HEK293 (cell line): ENCODE data around the gene UBE2E1.

Experiments used
- CTCF ChIA-PET: fragments of 350-600 bp; formaldehyde crosslinking; extraction: SDS; loops from one replicate; lab custom pipeline; 2021; ENCODE audit warnings: antibody characterized with exemption; lab: Yijun Ruan, JAX
- POLR2A ChIA-PET: fragments of 300-600 bp; formaldehyde crosslinking; extraction: SDS; loops from one replicate; lab custom pipeline; 2020; ENCODE audit warnings: antibody characterized with exemption, inconsistent platforms; lab: Yijun Ruan, JAX
- H3K27ac ChIP-seq: fragments of 200-500 bp; sonication (Bioruptor generic); 2 replicates; pipeline ENCODE4 v1.5.1; 2014; ENCODE audit warnings: low read depth, low read length, control low read depth, inconsistent platforms; ENCODE audit errors: extremely low read depth
- H3K36me3 ChIP-seq, 2 experiments: fragments of 200-500 bp in 1 of 2; sonication (Bioruptor generic) in 1 of 2; 1 replicate in 1 of 2; 2 replicates in 1 of 2; pipeline ENCODE4 v1.5.1; 2014 to 2017; ENCODE audit warnings: inconsistent platforms in 2 of 2, low read length in 2 of 2; ENCODE audit not compliant: control insufficient read depth in 2 of 2, insufficient read depth in 1 of 2
- H3K4me1 ChIP-seq: fragments of 200-500 bp; sonication (Bioruptor generic); 2 replicates; pipeline ENCODE4 v1.5.1; 2014; ENCODE audit warnings: mild to moderate bottlenecking, low read length, inconsistent platforms; ENCODE audit not compliant: control insufficient read depth, insufficient read depth
- H3K4me3 ChIP-seq: 2 replicates; pipeline ENCODE4 v1.5.1; 2011; ENCODE audit warnings: low read depth, mild to moderate bottlenecking, control low read depth, low read length, moderate library complexity
- H3K9me3 ChIP-seq: fragments of 200-500 bp; sonication (Bioruptor generic); 2 replicates; pipeline ENCODE4 v1.5.1; 2014; ENCODE audit warnings: low read depth, low read length, inconsistent platforms; ENCODE audit not compliant: control insufficient read depth, insufficient read depth
- KLF7 ChIP-seq: fragments of 450-650 bp; formaldehyde crosslinking; IDR thresholded peaks from 2 replicates; pipeline ENCODE4 v1.5.1; 2016; ENCODE audit warnings: missing biosample characterization, missing genetic modification characterization, borderline replicate concordance
- PRDM1 ChIP-seq: fragments of 450-650 bp; formaldehyde crosslinking; IDR thresholded peaks from 2 replicates; pipeline ENCODE4; 2016; ENCODE audit warnings: missing biosample characterization, missing genetic modification characterization
- ZBTB20 ChIP-seq: fragments of 450-650 bp; formaldehyde crosslinking; IDR thresholded peaks from 2 replicates; pipeline ENCODE4 v1.5.1; 2016; ENCODE audit warnings: missing biosample characterization, missing genetic modification characterization
- ZFP41 ChIP-seq: fragments of 450-650 bp; formaldehyde crosslinking; IDR thresholded peaks from 2 replicates; pipeline ENCODE4 v1.5.1; 2016; ENCODE audit warnings: missing biosample characterization, missing genetic modification characterization, borderline replicate concordance
- ZNF157 ChIP-seq: fragments of 450-650 bp; formaldehyde crosslinking; IDR thresholded peaks from 2 replicates; pipeline ENCODE4 v1.5.1; 2016; ENCODE audit warnings: missing biosample characterization, missing genetic modification characterization
- ZNF19 ChIP-seq: fragments of 450-650 bp; formaldehyde crosslinking; IDR thresholded peaks from 2 replicates; pipeline ENCODE4; 2016; ENCODE audit warnings: missing biosample characterization, missing genetic modification characterization, low read depth
- ZNF248 ChIP-seq: fragments of 450-650 bp; formaldehyde crosslinking; IDR thresholded peaks from 2 replicates; pipeline ENCODE4 v1.5.1; 2017; ENCODE audit warnings: missing biosample characterization, missing genetic modification characterization
- ZNF354C ChIP-seq: fragments of 450-650 bp; formaldehyde crosslinking; IDR thresholded peaks from 2 replicates; pipeline ENCODE4 v1.5.1; 2016; ENCODE audit warnings: missing biosample characterization, missing genetic modification characterization, low read depth, borderline replicate concordance
- ZNF366 ChIP-seq: fragments of 450-650 bp; formaldehyde crosslinking; conservative IDR thresholded peaks from 2 replicates; pipeline ENCODE4 v1.5.1; 2016; ENCODE audit warnings: missing biosample characterization, missing genetic modification characterization
- ZNF37A ChIP-seq: fragments of 450-650 bp; IDR thresholded peaks from 2 replicates; pipeline ENCODE4 v1.5.1; 2018; ENCODE audit warnings: missing biosample characterization, missing genetic modification characterization
- ZNF391 ChIP-seq: fragments of 450-650 bp; formaldehyde crosslinking; IDR thresholded peaks from 2 replicates; pipeline ENCODE4 v1.5.1; 2016; ENCODE audit warnings: low read depth, missing biosample characterization, missing genetic modification characterization, borderline replicate concordance
- ZNF600 ChIP-seq: fragments of 450-650 bp; formaldehyde crosslinking; IDR thresholded peaks from 2 replicates; pipeline ENCODE4 v1.5.1; 2016; ENCODE audit warnings: missing biosample characterization, missing genetic modification characterization
- TF ChIP-seq, protein P1 (sequence below): fragments of 450-650 bp; formaldehyde crosslinking; IDR thresholded peaks from 2 replicates; pipeline ENCODE4 v1.5.1; 2016; ENCODE audit warnings: missing biosample characterization, missing genetic modification characterization
- TF ChIP-seq, protein P2 (sequence below): fragments of 450-650 bp; formaldehyde crosslinking; IDR thresholded peaks from 2 replicates; pipeline ENCODE4 v1.5.1; 2016; ENCODE audit warnings: missing biosample characterization, missing genetic modification characterization, borderline replicate concordance
- TF ChIP-seq, protein P3 (sequence below): fragments of 450-650 bp; formaldehyde crosslinking; IDR thresholded peaks from 2 replicates; pipeline ENCODE4 v1.5.1; 2016; ENCODE audit warnings: missing biosample characterization, missing genetic modification characterization
- TF ChIP-seq, protein P4 (sequence below): fragments of 450-650 bp; formaldehyde crosslinking; IDR thresholded peaks from 2 replicates; pipeline ENCODE4 v1.5.1; 2017; ENCODE audit warnings: missing biosample characterization, mild to moderate bottlenecking, missing genetic modification characterization, moderate library complexity
- TF ChIP-seq, protein P5 (sequence below): fragments of 450-650 bp; formaldehyde crosslinking; IDR thresholded peaks from 2 replicates; pipeline ENCODE4 v1.5.1; 2016; ENCODE audit warnings: missing biosample characterization, missing genetic modification characterization
- TF ChIP-seq, protein P6 (sequence below): fragments of 450-650 bp; formaldehyde crosslinking; IDR thresholded peaks from 2 replicates; pipeline ENCODE4 v1.5.1; 2016; ENCODE audit warnings: missing biosample characterization, missing genetic modification characterization

The UBE2E1 gene

DNA sequence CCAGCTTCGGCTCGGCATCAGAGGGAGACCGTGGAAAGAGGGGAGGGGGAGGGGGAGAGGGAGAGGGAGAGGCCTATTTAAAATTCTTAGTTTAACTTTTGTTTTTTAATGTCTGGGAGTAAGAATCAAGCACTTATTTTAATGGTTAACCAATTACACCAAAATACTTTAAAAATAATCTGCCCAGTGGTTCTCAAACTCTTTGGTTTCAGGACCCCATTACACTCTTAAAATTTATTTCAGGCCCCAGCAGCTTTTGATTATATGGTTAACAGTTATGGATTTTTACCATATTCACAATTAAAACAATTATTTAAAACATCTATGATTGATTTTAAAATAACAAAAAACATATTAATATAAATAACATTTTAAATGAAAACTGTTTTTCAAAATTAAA lies 66.6 kb downstream of the UBE2E1 start (continued):
- TF ChIP-seq, protein P1, sequence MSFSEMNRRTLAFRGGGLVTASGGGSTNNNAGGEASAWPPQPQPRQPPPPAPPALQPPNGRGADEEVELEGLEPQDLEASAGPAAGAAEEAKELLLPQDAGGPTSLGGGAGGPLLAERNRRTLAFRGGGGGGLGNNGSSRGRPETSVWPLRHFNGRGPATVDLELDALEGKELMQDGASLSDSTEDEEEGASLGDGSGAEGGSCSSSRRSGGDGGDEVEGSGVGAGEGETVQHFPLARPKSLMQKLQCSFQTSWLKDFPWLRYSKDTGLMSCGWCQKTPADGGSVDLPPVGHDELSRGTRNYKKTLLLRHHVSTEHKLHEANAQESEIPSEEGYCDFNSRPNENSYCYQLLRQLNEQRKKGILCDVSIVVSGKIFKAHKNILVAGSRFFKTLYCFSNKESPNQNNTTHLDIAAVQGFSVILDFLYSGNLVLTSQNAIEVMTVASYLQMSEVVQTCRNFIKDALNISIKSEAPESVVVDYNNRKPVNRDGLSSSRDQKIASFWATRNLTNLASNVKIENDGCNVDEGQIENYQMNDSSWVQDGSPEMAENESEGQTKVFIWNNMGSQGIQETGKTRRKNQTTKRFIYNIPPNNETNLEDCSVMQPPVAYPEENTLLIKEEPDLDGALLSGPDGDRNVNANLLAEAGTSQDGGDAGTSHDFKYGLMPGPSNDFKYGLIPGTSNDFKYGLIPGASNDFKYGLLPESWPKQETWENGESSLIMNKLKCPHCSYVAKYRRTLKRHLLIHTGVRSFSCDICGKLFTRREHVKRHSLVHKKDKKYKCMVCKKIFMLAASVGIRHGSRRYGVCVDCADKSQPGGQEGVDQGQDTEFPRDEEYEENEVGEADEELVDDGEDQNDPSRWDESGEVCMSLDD (tag by site-specific recombination): no peak
- TF ChIP-seq, protein P2, sequence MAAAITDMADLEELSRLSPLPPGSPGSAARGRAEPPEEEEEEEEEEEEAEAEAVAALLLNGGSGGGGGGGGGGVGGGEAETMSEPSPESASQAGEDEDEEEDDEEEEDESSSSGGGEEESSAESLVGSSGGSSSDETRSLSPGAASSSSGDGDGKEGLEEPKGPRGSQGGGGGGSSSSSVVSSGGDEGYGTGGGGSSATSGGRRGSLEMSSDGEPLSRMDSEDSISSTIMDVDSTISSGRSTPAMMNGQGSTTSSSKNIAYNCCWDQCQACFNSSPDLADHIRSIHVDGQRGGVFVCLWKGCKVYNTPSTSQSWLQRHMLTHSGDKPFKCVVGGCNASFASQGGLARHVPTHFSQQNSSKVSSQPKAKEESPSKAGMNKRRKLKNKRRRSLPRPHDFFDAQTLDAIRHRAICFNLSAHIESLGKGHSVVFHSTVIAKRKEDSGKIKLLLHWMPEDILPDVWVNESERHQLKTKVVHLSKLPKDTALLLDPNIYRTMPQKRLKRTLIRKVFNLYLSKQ (tag by site-specific recombination): no peak
- TF ChIP-seq ZNF248 (tag by site-specific recombination): no peak

DNA sequence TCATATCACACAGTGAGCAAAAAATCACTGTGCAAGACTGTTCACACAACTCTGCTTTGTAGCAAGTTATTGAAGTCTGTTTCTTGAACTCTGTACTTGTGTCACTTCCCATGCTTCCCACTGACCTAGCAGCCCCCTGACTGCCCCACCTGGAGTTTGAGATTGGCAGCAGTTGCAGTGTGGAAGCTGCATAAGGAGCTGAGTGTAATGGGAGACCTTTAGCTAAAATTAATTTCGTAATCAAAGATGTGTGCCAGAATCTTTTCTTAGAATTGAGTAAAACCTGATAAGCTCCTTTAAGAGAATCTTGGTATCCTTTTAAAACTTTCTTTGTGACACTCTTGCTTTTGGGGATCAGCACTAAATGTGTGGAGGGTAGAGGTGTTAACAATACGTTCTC lies 68.2 kb downstream of the UBE2E1 start:
- TF ChIP-seq ZNF37A (no peak), PRDM1 (tag by site-specific recombination) (peak; percentile 45), KLF7 (no peak)
- H3K36me3 ChIP-seq: peaks cover 0 to 10% of the 10 kb centered on the region in 2 experiments; a peak in 1 of 3 replicates
- H3K4me1 ChIP-seq: no peaks in the 10 kb centered on the region; the same call in none of the 2 replicates
- ChIA-PET POLR2A (no interaction called here), CTCF (no interaction called here)
- H3K27ac ChIP-seq: no peak overlapping the region
- no peak overlapping the region for H3K4me3 ChIP-seq
- H3K9me3 ChIP-seq: no peaks in the 10 kb centered on the region

DNA sequence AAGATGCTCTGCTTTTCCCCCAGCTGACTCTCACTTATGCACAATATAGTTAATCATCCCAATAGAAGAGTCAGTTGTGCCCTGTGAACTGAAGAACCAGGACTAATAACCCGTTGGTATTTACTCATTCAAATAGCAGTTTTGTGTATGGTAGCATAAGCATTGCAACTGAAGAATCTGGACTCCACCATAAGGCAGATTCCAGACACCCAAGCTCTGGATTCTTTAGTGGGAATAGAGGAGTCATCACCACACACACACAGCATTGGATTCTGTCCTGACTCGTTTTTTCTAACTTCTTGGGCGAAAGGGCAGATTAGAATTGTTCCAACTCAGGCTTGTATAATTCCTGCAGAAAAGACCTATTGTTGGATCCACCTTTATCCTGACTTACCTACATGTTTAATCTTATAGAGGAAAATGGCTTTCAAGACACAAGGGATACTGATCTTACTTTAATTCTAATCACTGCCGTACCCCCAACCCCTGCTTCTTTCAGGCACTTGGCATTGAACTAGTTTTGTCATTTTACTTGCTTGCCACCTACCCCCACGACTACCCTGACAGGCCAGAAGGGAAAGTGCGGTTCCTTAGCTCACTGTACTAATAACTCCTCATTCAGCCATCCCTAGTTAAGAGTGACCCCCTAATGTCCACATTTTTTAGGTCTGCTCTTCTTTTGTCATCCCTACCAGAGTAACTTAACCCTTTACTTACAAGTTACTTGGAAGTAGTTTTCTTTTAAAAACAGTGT lies 68.8 kb downstream of the UBE2E1 start:
- no peak overlapping the region for H3K27ac ChIP-seq
- no peaks in the 10 kb centered on the region; the same call in none of the 2 replicates for H3K4me1 ChIP-seq
- TF ChIP-seq ZNF600 (peak; percentile 25; the same call in 1 of the 2 replicates), ZBTB20 (tag by site-specific recombination) (peak; percentile 34; the same call in 1 of the 2 replicates)
- TF ChIP-seq, protein P3, sequence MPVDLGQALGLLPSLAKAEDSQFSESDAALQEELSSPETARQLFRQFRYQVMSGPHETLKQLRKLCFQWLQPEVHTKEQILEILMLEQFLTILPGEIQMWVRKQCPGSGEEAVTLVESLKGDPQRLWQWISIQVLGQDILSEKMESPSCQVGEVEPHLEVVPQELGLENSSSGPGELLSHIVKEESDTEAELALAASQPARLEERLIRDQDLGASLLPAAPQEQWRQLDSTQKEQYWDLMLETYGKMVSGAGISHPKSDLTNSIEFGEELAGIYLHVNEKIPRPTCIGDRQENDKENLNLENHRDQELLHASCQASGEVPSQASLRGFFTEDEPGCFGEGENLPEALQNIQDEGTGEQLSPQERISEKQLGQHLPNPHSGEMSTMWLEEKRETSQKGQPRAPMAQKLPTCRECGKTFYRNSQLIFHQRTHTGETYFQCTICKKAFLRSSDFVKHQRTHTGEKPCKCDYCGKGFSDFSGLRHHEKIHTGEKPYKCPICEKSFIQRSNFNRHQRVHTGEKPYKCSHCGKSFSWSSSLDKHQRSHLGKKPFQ (tag by site-specific recombination): no peak
- peaks cover 0 to 12% of the 10 kb centered on the region in 2 experiments; a peak in 1 of 3 replicates for H3K36me3 ChIP-seq
- H3K9me3 ChIP-seq: no peaks in the 10 kb centered on the region
- ChIA-PET CTCF (interaction anchor here (0.7 kb wide), 1 partner anchor 9 kb away, joined by 3 read pairs; no protein-coding TSS in a partner anchor), POLR2A (no interaction called here)
- no peak overlapping the region for H3K4me3 ChIP-seq

DNA sequence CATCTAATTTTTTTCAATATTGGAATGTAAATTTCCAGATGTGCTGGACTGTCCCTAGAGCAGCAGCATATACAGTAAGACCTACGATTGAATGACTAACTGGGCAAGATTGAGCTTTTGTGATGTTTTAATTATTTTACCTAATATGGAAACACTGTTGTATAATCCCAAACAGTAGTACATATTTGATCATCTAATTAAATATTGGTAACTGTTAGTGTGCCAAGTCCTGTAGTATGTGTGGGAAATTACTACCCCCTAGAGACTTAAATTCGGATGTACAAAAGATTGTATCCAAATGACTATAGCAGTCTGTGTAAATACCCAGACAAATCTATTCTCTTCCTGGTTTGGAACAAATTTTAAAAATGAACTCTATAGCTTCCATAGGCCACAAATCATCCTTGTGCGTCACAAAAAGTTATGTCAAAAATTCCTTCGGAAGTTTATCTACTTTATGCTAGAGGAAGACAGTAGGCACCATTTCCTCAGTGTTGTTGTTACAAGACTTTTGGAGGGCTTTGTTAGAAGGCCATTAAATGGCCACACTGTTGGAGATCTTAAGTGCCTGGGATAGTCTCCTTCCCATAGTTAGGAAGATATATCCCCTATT lies 69.5 kb downstream of the UBE2E1 start:
- Histone ChIP-seq H3K4me1 (no peaks in the 10 kb centered on the region; the same call in none of the 2 replicates), H3K9me3 (no peaks in the 10 kb centered on the region), H3K27ac (no peak overlapping the region), H3K36me3 (peaks cover 0 to 12% of the 10 kb centered on the region in 2 experiments; a peak in 1 of 3 replicates), H3K4me3 (no peak overlapping the region)
- ChIA-PET CTCF (interaction anchor here (0.7 kb wide), 1 partner anchor 8 kb away, joined by 3 read pairs; no protein-coding TSS in a partner anchor), POLR2A (no interaction called here)
- no peak for TF ChIP-seq ZNF19 (tag by site-specific recombination)
- TF ChIP-seq ZNF391: no peak
- no peak for TF ChIP-seq ZNF366 (tag by site-specific recombination)
- no peak for TF ChIP-seq ZNF157 (tag by site-specific recombination)
- no peak for TF ChIP-seq ZFP41 (tag by site-specific recombination)
- TF ChIP-seq, protein P4, sequence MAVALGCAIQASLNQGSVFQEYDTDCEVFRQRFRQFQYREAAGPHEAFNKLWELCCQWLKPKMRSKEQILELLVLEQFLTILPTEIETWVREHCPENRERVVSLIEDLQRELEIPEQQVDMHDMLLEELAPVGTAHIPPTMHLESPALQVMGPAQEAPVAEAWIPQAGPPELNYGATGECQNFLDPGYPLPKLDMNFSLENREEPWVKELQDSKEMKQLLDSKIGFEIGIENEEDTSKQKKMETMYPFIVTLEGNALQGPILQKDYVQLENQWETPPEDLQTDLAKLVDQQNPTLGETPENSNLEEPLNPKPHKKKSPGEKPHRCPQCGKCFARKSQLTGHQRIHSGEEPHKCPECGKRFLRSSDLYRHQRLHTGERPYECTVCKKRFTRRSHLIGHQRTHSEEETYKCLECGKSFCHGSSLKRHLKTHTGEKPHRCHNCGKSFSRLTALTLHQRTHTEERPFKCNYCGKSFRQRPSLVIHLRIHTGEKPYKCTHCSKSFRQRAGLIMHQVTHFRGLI (tag by site-specific recombination): no peak
- TF ChIP-seq, protein P5, sequence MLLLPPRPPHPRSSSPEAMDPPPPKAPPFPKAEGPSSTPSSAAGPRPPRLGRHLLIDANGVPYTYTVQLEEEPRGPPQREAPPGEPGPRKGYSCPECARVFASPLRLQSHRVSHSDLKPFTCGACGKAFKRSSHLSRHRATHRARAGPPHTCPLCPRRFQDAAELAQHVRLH (tag by site-specific recombination): no peak
- TF ChIP-seq, protein P6, sequence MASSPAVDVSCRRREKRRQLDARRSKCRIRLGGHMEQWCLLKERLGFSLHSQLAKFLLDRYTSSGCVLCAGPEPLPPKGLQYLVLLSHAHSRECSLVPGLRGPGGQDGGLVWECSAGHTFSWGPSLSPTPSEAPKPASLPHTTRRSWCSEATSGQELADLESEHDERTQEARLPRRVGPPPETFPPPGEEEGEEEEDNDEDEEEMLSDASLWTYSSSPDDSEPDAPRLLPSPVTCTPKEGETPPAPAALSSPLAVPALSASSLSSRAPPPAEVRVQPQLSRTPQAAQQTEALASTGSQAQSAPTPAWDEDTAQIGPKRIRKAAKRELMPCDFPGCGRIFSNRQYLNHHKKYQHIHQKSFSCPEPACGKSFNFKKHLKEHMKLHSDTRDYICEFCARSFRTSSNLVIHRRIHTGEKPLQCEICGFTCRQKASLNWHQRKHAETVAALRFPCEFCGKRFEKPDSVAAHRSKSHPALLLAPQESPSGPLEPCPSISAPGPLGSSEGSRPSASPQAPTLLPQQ: no peak
- no peak for TF ChIP-seq ZNF354C (tag by site-specific recombination)
